Measurements from ENCODE around the gene RIMBP2. TPM values are rescaled to one million over a fixed set of nuclear protein-coding genes. Genes with fewer than 3 reads are reported as not detected.

RIMBP2 gene
- polyA plus RNA-seq, 4 donors = 11.6 to 17.8 (median 15.1) TPM

DNA sequence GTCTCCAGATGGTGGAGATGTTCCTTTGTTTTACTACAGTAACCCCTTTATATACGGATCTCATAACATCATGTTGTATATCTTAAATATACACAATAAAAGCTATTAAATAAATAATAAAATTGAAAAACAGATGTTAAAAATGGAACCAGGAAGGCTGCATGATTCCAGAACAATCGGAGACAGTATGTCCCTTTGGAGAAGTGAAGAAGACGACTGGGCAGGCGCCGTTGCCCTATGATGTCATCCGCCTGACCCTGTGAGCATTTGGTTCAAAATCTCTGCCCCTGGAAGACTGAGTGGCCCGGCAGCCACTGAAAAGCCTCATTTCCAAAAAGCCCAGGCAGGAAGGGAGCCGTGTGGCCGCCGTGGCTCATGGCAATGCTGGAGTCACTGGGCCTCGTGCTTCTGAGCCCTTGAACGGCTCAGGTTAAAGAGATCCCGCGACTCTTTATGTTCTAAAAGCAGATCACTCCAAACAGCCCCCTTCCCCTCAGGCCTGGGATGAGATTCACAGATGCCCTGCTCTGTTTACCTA, 30.8 kb downstream of the RIMBP2 start:
- DNase-seq (ENCODE audit: low read depth in 4 of 4, low spot score in 3 of 4) = no peak

DNA sequence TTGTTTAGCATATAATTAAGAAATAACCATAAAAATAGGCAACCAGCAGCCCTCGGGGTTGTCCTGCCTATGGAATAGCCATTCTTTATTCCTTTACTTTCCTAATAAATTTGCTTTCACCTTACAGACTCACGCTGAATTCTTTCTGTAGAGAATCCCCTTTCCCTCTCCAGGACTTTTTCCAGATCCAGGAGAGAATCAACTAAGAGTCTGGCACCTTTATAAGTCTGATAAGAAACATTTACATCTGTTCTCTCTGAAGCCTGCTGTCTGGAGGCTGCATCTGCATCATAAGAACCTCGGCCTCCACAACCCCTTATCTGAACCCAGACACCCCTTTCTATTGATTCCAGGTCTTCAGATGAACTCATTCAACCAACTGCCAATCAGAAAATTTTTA, 32.3 kb downstream of the RIMBP2 start:
- DNase-seq (ENCODE audit: low read depth in 4 of 4, low spot score in 3 of 4) = no peak

DNA sequence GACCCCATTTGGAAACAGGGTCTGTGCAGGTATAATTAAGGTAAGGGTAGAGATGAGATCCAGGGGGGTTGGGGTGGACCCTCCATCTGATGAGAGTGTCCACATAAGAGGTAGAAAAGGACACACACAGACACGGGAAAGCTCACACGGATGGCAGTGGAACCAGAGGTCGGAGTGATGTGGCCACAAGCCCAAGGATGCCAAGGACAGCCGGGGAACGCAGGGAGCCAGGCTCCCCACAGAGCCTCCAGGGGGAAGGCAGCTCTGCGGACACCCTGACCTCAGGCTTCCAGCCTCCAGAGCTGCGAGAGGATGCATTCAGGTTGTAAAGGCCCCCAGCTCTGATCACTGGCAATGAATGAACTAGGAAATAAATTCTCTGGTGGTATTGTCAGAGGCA, 33.0 kb downstream of the RIMBP2 start:
- DNase-seq (ENCODE audit: low read depth in 4 of 4, low spot score in 3 of 4) = no peak

DNA sequence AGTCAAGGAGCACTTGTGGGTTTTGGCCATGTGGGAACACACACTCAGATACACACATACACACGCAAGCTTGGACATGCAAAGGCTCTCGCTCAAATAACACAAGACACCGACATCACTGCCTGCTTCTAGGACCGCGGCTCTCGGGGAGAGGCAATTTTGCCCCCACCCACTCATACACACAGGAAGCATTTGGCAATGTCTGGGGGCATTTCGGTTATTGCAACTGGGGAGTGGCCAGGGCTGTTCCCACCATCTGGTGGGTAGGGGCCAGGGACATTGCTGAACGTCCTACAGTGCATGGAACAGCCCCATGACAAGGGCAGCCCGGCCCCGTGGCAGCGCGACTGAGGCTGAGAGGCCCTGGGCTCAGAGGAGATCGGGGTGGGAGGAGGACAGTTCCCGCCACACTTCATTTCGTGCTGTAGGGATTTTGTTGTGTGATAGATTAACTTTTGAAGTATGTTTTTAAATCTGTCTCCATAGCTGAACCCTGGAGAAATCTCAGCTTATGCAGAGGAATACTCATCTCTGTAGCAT, 35.6 kb downstream of the RIMBP2 start:
- DNase-seq (ENCODE audit: low read depth in 4 of 4, low spot score in 3 of 4) = no peak

- DNase-seq (ENCODE audit: low read depth in 4 of 4, low spot score in 3 of 4) = no peak
These were observed 38.0 kb downstream of the RIMBP2 start for GRCh38 chr12:130677957-130678558.

GRCh38 chr12:130675791-130676190, 40.3 kb downstream of the RIMBP2 start:
- no peak for DNase-seq (ENCODE audit: low read depth in 4 of 4, low spot score in 3 of 4)

DNA sequence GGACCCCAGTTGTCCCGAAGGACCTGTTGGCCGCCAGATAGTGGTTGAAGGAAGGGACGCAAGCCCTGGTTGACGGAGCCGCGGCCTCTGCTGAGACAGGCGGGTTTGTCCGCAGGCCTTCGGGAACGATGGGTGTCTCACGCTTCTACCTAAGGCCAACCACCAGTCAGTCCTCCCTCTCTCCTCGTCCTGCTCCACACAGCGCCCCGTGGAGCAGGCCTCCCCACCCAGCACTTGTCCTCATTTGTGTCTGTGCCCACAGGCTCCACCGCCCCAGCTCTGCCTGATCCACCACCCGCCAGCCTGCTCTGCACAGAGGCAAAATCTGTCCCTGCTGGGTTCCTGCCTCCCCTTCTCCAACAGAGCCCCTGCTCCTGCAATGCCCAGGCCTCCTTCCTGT, 41.0 kb downstream of the RIMBP2 start:
- DNase-seq (ENCODE audit: low read depth in 4 of 4, low spot score in 3 of 4) = no peak

DNA sequence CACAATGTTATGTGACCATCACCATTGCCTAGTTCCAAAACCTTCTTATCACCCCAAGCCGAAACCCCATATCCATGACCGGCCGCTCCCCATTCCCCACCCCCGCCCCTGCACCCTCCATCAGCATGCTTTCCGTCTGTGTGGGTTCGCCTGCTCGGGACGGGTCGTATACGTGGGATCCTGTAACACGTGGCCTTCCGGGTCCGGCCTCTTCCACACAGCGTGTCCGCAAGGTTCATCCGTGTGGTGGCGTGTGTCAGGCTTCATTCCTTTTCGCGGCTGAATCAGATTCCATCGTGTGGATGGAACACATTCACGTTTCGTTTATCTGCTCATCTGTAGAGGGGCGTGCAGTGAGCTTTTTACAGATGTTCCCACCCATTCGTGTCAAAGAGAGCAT, 41.4 kb downstream of the RIMBP2 start:
- no peak for DNase-seq (ENCODE audit: low read depth in 4 of 4, low spot score in 3 of 4)

GRCh38 chr12:130673036-130673705, 42.9 kb downstream of the RIMBP2 start:
- no peak for DNase-seq (ENCODE audit: low read depth in 4 of 4, low spot score in 3 of 4)

DNA sequence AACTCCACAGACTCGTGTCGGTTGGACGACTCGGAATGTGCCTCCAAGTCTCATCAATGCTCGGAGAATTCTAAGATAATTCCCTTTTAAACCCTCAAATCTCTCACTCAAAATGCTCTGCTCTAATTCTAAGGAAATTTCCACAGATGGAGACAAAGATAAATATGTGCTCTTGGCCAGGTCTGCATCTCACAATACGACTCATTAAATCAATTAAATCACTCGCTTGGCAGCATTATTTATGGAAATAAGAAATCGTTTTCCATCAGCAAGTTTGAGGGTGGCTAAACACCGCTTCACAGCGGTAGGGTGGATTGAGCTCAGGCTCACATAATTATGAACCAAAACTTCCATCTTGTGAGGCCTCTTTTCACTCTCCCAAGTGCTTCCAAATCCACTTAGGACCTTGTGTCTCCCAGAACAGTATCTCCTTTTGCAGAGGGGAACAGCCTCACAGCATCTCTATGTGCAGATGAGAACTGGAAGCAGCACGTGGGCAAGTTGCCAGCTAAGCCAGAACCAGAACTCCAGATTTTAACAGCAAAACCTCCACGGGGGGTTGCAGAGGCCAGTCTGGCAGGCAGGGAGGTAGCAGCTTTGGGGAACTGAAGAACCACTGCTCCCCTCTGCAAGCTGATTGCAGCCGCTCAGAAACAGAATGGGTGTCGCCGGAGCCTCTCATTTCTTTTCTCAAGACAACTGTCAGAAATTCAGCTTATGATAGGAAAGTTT, 43.8 kb downstream of the RIMBP2 start:
- no peak for DNase-seq (ENCODE audit: low read depth in 4 of 4, low spot score in 3 of 4)

DNA sequence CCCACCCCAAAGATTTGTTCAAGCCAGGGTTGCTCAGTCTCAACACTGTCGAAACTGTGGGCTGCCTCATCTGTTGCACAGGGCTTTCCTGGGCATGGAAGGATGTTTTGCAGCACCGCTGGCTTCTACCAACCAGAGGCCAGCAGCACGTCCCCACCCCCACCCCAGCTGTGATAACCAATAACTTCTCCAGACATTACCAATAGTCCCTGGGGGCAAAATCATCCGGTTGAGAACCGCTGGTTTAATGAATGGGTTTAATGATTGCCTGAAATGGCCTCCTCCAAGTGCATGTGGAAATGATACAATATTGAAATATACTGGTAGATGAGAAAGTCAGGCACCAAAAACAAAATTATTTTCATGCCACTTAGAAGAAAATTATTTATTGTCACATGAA, 44.5 kb downstream of the RIMBP2 start:
- DNase-seq (ENCODE audit: low read depth in 4 of 4, low spot score in 3 of 4) = no peak

DNA sequence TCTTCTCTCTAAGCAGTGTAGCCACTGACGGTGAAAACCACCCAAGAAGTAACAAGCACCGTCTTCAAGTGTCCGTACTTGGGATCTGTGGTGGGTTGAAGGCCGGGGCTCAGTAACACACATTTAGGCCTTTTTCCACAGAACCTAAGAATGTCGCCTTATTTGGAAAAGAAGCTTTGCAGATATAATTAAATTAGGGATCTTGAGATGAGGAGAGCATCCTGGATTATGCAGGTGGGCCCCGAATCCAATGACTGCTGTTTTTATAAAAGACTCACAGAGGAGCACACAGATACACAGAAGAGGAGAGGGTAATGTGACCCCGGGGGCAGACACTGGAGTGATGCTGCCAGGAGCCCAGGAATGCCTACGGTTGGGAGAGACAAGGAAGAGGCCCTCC, 46.3 kb downstream of the RIMBP2 start:
- no peak for DNase-seq (ENCODE audit: low read depth in 4 of 4, low spot score in 3 of 4)

- DNase-seq (ENCODE audit: low read depth in 4 of 4, low spot score in 3 of 4) = no peak
These were observed 46.9 kb downstream of the RIMBP2 start for GRCh38 chr12:130669205-130669557.

GRCh38 chr12:130668286-130669204, 47.6 kb downstream of the RIMBP2 start:
- no peak for DNase-seq (ENCODE audit: low read depth in 4 of 4, low spot score in 3 of 4)

GRCh38 chr12:130667421-130667960, 48.6 kb downstream of the RIMBP2 start:
- no peak for DNase-seq (ENCODE audit: low read depth in 4 of 4, low spot score in 3 of 4)

GRCh38 chr12:130666645-130667044, 49.5 kb downstream of the RIMBP2 start:
- DNase-seq (ENCODE audit: low read depth in 4 of 4, low spot score in 3 of 4) = no peak

GRCh38 chr12:130665753-130666152, 50.3 kb downstream of the RIMBP2 start:
- DNase-seq (ENCODE audit: low read depth in 4 of 4, low spot score in 3 of 4) = no peak

GRCh38 chr12:130664772-130665171, 51.3 kb downstream of the RIMBP2 start:
- no peak for DNase-seq (ENCODE audit: low read depth in 4 of 4, low spot score in 3 of 4)

DNA sequence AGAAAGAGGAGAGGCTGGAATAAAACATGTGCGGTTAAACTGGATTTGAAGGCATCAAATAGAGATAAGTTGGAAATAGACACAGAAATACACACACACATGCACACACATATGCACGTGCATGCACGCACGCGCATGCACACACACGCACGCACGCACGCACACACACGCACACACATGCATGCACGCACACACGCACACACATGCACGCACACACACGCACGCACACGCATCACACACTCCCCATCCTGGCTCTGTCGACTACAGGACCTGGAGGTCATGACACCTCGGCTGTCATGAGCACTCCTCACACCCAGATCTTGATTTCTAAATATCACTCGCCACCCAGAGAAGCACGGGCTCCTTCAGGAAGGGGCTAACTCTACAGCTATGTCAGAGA, 51.8 kb downstream of the RIMBP2 start:
- DNase-seq (ENCODE audit: low read depth in 4 of 4, low spot score in 3 of 4) = no peak

DNA sequence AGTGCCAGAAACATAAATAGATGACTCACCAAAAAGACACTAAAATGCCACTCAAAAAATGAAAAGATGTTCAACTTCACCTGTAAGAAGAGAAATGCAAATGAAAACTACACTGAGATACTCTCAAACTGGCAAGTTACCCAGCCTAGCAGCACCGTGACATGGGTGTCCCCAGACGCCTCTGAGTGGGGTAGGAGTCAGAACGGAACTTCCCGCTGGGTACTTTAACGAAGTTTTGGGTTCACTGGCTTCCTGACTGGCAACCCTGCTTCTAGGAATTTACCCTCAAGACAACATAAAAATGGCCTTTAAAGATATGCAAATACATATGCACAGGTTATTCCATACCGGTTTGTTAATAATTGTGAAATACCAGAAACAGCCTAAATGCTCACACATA, 52.6 kb downstream of the RIMBP2 start:
- no peak for DNase-seq (ENCODE audit: low read depth in 4 of 4, low spot score in 3 of 4)
